ENCODE measurements around the gene DLGAP4. TPM values are rescaled to one million over a fixed set of nuclear protein-coding genes. Genes with fewer than 3 reads are reported as not detected.

DLGAP4 gene
- total RNA-seq, 1 donor from 2014 or later, result 83.1 TPM

- peak; percentile 39 for DNase-seq (ENCODE audit: low spot score)
Observed at GRCh38 chr20:36526521-36527011, 220.4 kb downstream of the DLGAP4 start.

DNA sequence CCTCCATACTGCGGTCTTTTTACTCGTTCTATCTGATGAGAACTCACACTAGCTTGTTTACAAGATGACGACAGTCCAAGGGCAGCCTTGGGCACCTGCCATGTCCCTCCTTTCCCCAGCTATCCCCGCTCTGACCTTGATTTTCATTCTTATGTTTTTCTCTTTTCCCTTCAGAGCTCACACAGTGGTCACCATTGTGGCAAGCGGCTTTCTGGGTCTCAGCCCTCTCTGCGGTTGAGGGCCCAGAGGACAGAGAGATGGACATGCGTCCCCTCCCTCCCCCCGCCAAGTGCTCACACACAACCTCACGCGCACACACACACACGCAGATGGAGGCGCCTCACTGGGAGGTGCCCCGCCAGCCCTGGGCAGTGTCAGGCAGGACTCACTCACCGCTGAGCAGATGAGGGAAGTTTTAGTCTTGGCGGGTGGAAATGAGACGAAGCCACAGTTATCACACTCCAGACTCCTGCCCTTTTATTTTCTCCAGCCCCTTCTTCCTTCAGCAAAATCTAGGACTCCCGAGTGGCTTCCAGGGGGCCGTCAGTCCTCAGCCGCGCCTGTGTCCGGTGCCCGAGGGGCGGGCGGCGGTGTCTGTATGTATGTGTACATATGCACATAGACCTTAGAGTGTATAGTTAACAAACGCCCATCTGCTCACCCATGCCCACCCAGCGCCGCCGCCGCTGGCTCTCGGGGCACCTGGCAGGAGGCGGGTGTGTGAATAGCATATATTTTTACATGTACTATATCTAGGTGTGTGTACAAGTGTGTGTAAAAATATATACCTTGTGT, 221.4 kb downstream of the DLGAP4 start:
- DNase-seq (ENCODE audit: low spot score), result peak; percentile 67

DNA sequence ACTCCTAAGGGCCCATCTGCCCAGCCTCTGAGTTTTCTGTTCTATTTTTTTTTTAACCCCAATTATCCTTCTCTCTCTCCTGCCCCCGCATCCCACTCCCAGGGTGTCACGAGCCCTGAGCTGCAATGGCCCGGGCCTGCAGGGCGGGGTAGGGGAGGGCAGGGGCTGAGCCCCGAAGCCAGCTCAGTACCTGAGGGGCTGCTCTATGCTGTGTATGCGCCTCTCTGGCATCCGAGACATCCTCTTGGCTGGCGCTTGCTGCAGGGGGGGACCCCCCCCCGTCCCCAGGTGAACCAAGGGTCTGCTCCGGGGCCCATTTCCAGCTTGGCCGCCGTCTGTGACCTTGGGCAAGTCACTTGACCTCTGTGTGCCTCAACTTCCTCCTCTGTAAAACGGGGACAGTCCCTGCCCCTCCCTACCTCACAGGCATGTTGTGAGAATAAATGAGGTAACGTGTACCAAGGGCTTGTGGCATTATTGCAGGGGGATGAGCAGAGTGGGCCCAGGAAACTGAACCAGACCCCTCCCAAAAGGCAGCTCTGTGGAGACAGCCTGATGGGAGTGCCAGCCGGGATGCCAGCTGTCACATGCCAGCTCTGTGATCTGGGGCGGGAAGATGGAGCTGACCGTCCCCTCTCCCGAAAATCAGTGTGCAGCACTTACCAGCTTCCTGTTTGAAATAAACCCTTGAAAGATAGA, 222.2 kb downstream of the DLGAP4 start:
- peak; percentile 62 for DNase-seq (ENCODE audit: low spot score)

- peak; percentile 69 for DNase-seq (ENCODE audit: low spot score)
Observed at GRCh38 chr20:36528875-36529417, 222.8 kb downstream of the DLGAP4 start.

DNA sequence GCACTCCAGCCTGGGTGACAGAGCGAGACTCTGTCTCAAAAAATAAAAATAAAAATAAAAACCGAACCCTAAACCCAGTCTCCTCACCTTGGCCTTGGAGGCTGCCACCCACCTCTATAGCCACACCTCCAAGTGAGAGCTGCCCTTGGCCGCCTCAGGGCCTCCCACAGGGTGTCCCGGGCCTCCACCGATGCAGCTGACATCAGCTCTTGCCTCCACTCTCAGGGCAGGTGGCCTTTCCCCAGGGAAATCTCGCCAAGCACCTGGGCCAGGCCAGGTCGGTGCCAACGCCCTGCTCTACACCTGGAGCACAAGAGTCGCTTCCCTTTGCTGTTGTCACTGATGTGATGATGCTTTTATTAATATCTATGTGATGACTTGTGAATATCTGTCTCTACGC, 226.2 kb downstream of the DLGAP4 start:
- no peak for DNase-seq (ENCODE audit: low spot score)

- no peak for DNase-seq (ENCODE audit: low spot score)
Observed at GRCh38 chr20:36532822-36533221, 226.7 kb downstream of the DLGAP4 start.

DNA sequence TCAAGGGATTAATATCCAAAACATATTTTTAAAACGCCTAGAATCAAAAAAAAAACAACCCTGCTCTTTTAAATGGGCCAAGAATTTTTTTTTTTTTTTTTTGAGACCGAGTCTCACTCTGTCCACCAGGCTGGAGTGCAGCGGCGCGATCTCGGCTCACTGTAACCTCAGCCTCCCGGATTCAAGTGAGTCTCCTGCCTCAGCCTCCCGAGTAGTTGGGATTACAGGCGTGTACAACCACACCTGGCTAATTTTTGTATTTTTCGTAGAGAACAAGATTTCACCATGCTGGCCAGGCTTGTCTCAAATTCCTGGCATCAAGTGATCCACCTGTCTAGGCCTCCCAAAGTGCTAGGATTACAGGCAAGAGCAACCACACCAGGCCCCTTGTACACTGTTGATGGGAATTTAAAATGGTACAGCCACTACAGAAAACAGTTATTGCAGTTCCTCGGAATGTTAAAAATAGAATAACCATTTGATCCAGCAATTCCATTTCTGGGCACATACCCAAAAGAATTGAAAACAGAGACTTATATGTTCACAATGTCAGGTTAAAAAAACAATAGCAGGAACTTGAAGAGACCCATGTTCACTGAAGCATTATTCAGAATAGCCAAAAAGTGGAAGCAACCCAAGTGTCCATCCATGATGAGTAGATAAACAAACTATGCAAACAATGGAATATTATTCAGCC, 232.0 kb downstream of the DLGAP4 start:
- no peak for DNase-seq (ENCODE audit: low spot score)

GRCh38 chr20:36540551-36541211, 234.5 kb downstream of the DLGAP4 start:
- no peak for DNase-seq (ENCODE audit: low spot score)

DNA sequence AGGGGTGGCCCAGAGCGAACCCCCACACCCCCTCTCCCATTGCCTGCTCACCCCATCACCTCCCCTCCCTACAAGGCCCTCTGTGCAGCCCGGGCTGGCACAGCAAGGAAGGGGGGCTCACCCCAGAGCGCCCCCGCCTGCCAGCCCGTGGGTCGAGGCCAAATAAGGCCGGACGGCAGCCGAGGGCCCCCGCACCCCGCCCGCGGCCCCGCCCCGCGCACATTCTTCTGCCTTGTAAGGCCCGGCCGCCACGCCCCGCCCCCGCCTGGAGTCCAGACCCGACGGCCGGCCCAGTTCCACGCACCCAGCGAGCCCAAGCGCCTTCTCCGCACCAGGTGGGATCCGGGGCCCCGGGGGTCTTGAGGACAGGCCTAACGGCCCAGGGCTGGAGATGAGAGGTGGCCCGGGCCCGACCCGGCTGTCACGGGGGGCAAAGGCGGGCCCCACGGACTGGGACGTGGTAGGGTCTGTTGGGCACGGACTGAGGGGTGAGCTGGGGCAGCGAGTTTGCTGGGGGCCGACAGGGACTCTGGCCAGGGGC, 235.2 kb downstream of the DLGAP4 start, which contains the start of gene MYL9:
TSS of gene MYL9 (plus strand) at position 293 of the 541 bp plus-strand sequence. CDS start 3,366 bp downstream, outside the sequence.
- peak; percentile 96 for DNase-seq (ENCODE audit: low spot score)

DNA sequence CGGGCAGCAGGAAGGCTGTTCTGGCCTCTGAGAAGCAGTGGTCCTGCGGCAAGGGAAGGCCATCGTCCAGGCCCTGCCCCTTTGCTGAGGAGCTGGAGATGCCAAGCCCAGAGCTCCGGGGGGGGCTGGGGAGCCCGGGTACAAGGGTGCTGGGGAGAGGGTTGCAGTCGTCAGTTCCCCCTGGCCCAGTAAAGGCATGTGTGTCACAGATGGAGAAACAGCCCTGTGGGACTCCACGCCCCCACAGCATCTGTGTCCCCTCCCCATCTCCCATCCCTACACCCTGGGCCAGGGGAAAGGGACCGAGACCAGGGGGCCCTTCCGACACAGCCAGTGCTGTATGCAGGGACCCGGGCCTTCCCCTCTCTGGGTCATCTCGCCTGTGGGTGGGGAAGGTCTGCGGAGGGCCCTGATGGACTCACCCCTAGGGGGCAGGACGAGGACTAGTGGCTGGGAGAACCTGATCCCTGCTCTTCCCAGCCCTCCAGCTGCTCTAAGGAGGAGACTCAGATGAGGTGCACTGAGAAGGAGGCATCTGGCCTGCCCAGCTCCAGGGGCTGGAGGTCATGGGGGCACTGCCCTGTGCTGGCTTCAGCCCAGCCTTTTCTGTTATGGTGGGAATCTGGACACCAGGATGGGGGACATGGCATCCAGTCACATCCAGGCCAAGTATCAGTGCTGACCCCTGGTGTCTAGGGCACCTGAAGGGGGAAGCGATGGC, 235.8 kb downstream of the DLGAP4 start:
- no peak for DNase-seq (ENCODE audit: low spot score)

DNA sequence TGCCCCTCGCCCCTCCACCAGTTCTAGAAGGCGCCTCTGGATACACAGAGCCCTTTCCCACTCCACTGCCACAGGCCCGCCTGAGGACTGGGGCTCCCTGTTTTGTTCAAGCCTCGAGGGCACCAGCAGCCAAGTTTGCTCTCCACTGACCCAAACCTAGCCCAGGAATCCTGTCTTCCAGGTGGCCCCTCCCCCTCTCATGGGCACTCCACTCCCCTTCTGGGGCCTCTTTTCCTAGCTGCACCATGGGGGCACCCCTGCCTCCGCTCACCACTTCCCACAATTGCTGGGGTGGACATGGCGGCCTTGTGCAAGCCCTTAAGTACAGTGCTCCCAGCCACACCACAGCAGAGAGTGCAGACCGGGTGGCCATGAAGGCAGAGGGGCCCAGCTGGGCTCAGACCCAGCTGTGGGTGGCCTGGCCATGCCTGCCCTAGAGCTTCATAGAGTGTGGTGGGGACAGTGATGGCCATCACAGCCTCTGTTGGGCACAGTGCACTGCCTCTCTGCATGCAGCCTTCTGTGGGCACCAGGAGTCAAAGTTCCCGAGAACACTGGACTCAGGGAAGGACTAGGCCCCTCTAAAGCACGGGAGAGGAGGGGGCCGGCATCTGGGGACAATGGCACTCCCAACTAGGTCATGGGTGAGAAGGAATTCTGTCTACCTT, 236.5 kb downstream of the DLGAP4 start:
- DNase-seq (ENCODE audit: low spot score), result no peak

DNA sequence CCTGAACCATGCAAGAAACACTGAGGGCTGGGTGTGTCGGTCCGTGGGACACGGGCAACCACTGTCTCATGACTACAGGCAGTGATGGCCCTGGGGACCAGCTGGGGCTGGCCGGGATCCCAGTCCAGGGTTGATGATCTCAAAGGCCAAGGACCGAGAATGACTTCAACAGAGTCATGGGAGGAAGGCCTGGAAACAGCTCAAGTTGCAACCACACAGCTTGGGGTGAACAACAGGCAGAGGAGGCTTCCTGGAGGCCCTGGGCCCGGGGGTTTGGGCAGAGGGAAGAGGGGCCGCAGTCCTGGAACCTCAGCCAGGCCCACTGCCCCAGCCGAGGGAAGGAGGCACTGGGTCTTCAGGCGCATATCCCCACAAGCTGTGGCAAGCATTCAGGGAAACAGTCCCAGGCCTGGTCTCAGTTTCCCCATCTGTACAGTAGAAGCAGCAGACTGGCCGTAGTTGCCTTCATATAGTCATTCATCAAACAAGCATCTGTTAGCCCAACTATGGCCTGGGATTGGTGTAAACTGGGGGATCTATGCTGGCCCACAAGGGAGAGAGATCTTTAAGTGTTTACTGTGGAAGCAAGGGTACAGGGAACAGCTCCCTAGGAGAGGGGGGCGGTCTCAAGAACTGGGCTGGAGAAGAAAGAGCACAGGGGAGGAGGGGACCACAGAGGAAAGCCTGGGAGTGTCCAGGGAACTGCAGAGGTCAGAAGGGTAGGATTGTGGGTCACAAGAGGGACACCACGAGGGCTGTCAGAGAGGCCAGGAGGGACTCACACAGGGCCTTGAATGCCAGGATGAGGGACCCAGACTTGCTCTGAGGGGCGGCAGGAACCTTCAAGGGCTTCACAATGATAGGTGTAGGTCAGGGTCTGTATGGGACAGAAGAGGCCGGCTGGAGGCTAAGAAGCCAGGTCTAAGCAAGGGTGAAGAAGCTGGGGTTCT, 237.3 kb downstream of the DLGAP4 start:
- DNase-seq (ENCODE audit: low spot score), result no peak

GRCh38 chr20:36544134-36545018, 238.2 kb downstream of the DLGAP4 start:
- DNase-seq (ENCODE audit: low spot score), result no peak

DNA sequence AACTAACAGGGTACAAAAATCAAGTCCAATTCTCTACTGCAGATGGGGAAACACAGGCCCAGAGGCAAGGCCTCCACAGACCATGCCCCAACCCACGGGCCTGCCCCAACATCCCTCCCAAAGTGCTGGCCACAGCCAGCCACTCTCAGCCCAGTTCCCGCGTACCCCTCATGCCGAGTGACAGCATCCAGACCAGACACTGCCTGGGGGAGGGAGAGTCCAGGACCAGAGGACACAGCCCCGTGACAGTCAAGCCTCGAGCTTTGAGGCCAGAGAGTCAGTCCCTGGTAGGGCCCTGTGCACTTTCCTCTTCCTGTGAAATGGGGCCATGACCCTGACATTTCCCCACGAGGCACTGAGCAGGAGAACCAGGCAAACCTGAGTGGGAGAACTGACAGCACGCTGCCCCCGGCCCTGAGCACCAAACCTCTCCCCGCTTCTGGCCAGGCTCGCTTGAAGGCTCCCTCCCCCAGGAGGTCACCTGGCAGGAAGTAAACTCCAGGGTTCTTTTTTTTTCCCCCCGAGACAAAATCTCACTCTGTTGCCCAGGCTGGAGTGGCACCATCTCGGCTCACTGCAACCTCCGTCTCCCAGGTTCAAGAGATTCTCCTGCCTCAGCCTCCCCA, 240.1 kb downstream of the DLGAP4 start:
- DNase-seq (ENCODE audit: low spot score), result no peak

DNA sequence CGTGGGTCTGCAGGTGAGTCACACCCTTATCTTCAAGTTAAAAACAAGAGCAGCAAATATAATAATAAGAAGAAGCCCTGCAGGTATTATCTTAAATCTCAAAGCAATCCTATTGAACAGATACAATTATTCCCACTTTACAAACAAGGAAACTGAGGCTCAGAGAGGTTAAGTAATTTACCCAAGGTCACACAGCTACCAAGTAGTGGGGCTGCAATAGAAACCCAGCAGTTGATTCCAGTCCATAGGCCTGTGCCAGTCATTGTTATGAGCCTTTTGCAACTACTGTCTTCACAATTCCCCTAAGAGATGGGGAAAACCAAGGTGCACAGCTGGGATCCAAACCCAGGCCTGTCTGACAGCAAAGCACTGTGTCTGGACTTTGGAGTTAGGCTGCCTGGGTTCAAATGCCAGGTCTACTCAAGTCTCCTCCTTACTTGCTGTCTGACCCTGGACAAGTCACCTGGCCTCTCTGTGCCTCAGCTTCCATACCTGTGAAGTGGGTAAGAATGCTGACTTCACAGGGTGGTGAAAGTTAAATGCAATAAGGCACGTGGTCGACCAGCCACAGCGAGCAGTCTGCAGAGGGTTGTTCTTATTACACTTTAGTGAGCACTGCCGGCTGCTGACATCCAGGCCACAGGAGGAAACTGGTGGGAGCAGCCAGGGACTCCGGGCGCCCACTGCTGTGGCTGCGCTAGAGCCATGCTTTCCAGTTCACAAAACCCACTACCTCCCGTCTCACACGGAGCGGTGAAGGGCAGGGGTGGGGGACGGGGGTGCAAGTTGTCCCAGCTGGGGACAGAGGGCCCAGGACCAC, 241.3 kb downstream of the DLGAP4 start:
- no peak for DNase-seq (ENCODE audit: low spot score)

DNA sequence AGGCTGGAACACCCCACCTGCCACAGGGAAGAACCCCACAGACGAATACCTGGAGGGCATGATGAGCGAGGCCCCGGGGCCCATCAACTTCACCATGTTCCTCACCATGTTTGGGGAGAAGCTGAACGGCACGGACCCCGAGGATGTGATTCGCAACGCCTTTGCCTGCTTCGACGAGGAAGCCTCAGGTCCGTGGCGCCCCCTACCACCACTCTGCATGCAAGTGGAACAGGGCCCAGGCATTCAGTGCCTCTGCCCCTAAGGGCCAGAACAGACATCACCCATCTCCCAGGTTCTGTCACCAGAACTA, 241.8 kb downstream of the DLGAP4 start:
- no peak for DNase-seq (ENCODE audit: low spot score)
